Measurements from ENCODE around the gene ICE2.

Gene ICE2

GRCh38 chr15:60478566-60479360, at the start of gene ICE2:
TSS of gene ICE2 (minus strand) at chr15:60479142. CDS start at chr15:60477977, 1,165 bp downstream.
- DNase-seq, result peak; percentile 91

GRCh38 chr15:60528530-60528929, 49.6 kb upstream of the ICE2 start:
- DNase-seq, result no peak

- DNase-seq, result no peak
These were observed 48.5 kb upstream of the ICE2 start for GRCh38 chr15:60527456-60527855.

GRCh38 chr15:60526127-60526616, 47.2 kb upstream of the ICE2 start:
- no peak for DNase-seq

- DNase-seq, result no peak
These were observed 46.5 kb upstream of the ICE2 start for GRCh38 chr15:60525341-60526039.

GRCh38 chr15:60523056-60523455, 44.1 kb upstream of the ICE2 start:
- no peak for DNase-seq

GRCh38 chr15:60520825-60521368, 42.0 kb upstream of the ICE2 start:
- DNase-seq, result peak; percentile 54

GRCh38 chr15:60520013-60520824, 41.3 kb upstream of the ICE2 start:
- no peak for DNase-seq

GRCh38 chr15:60519218-60519617, 40.3 kb upstream of the ICE2 start:
- DNase-seq, result no peak

GRCh38 chr15:60518511-60518910, 39.6 kb upstream of the ICE2 start:
- DNase-seq, result no peak

- DNase-seq, result no peak
These were observed 35.4 kb upstream of the ICE2 start for GRCh38 chr15:60514261-60514881.

- DNase-seq, result no peak
These were observed 34.7 kb upstream of the ICE2 start for GRCh38 chr15:60513676-60514075.

GRCh38 chr15:60512937-60513336, 34.0 kb upstream of the ICE2 start:
- no peak for DNase-seq

- DNase-seq, result no peak
These were observed 32.5 kb upstream of the ICE2 start for GRCh38 chr15:60511351-60512031.

GRCh38 chr15:60510006-60510405, 31.1 kb upstream of the ICE2 start:
- DNase-seq, result no peak

- DNase-seq, result no peak
These were observed 30.5 kb upstream of the ICE2 start for GRCh38 chr15:60509470-60509869.

- DNase-seq, result no peak
These were observed 29.5 kb upstream of the ICE2 start for GRCh38 chr15:60508442-60508841.

- peak; percentile 34 for DNase-seq
These were observed 28.9 kb upstream of the ICE2 start for GRCh38 chr15:60507596-60508424.

GRCh38 chr15:60496853-60497252, 17.9 kb upstream of the ICE2 start:
- no peak for DNase-seq

- no peak for DNase-seq
These were observed 15.2 kb upstream of the ICE2 start for GRCh38 chr15:60494108-60494507.

- no peak for DNase-seq
These were observed 14.2 kb upstream of the ICE2 start for GRCh38 chr15:60493166-60493565.

All from NCI-H345 (cell line).